CD4-positive, alpha-beta T cell (primary cell): Measurements from ENCODE around the gene GPRC5B. TPM values are rescaled to one million over a fixed set of nuclear protein-coding genes. Genes with fewer than 3 reads are reported as not detected.

Source experiments
- ATAC-seq: fragments of 200-7000 bp; cut with Tn5 transposase; one replicate; pipeline ENCODE4 v1.10.0; 2022; ENCODE audit warnings: mild to moderate bottlenecking; ENCODE audit not compliant: poor library complexity
- CTCF ChIA-PET: fragments of 350-600 bp; sonication (Branson Sonifier 250); formaldehyde crosslinking; loops from one replicate; lab custom pipeline; 2021; ENCODE audit warnings: antibody characterized with exemption, inconsistent platforms; lab: Charles Lee
- POLR2A ChIA-PET: fragments of 350-600 bp; sonication (Branson Sonifier 250); formaldehyde crosslinking; loops from one replicate; lab custom pipeline; 2021; ENCODE audit warnings: antibody characterized with exemption, inconsistent platforms; lab: Charles Lee
- DNase-seq, 14 experiments: peaks; one replicate each; pipeline ENCODE4 v3.0.0-alpha.2; 2013 to 2020; ENCODE audit warnings: mixed read lengths in 2 of 14
- H3K27ac ChIP-seq, 2 donors: one replicate each; pipeline versions ENCODE4 v1.5.1 to v1.7.0; 2013; ENCODE audit warnings: low read length in 2 of 2, low read depth in 1 of 2, mild to moderate bottlenecking in 1 of 2
- H3K27me3 ChIP-seq, 2 experiments: 1 replicate in 1 of 2; 2 replicates in 1 of 2; pipeline versions ENCODE4 v1.6.1 to v1.7.0; 2013; ENCODE audit warnings: low read length in 2 of 2, control low read depth in 1 of 2, mild to moderate bottlenecking in 1 of 2, moderate library complexity in 1 of 2; ENCODE audit not compliant: insufficient read depth in 2 of 2, control insufficient read depth in 1 of 2
- H3K36me3 ChIP-seq: one replicate; pipeline ENCODE4 v1.6.1; 2013; ENCODE audit warnings: low read length, control low read depth; ENCODE audit not compliant: insufficient read depth
- H3K4me1 ChIP-seq: one replicate; pipeline ENCODE4 v1.6.1; 2013; ENCODE audit warnings: low read length, control low read depth; ENCODE audit not compliant: insufficient read depth
- H3K4me3 ChIP-seq: one replicate; pipeline ENCODE4 v1.5.1; 2013; ENCODE audit warnings: mild to moderate bottlenecking, low read length, moderate library complexity
- H3K9me3 ChIP-seq, 2 experiments: 1 replicate in 1 of 2; 2 replicates in 1 of 2; pipeline versions ENCODE4 v1.6.1 to v1.7.0; 2013; ENCODE audit warnings: low read length in 2 of 2, mild to moderate bottlenecking in 2 of 2, control low read depth in 1 of 2, moderate library complexity in 1 of 2; ENCODE audit not compliant: control insufficient read depth in 1 of 2, insufficient read depth in 1 of 2
- H3K27ac Mint-ChIP-seq: one replicate; pipeline ENCODE4 v1.8.0; 2020; ENCODE audit warnings: mixed read lengths
- H3K27me3 Mint-ChIP-seq: one replicate; pipeline ENCODE4 v1.8.0; 2021; ENCODE audit warnings: mixed read lengths
- H3K36me3 Mint-ChIP-seq: one replicate; pipeline ENCODE4 v1.8.0; 2021; ENCODE audit warnings: low read depth, mixed read lengths
- H3K4me1 Mint-ChIP-seq: one replicate; pipeline ENCODE4 v1.8.0; 2021; ENCODE audit warnings: low read depth, mixed read lengths
- H3K4me3 Mint-ChIP-seq: one replicate; pipeline ENCODE4 v1.8.0; 2020; ENCODE audit warnings: mild to moderate bottlenecking, mixed read lengths
- H3K9me3 Mint-ChIP-seq: one replicate; pipeline ENCODE4 v1.8.0; 2020; ENCODE audit warnings: mixed read lengths
- CTCF ChIP-seq: fragments of 200-600 bp; IDR thresholded peaks from one replicate; pipeline ENCODE4 v1.8.0; 2022; ENCODE audit warnings: antibody characterized with exemption, mild to moderate bottlenecking
- intact Hi-C, 2 experiments: fragments of 100-400 bp; cut with DNase I in 1 of 2; cut with micrococcal nuclease in 1 of 2; formaldehyde crosslinking; loops; one replicate each; pipeline versions ENCODE4 v1.15.1 to v1.9.0; 2023 to 2025; cut with DNase I, micrococcal nuclease
- total RNA-seq, 174 experiments: library from RNA in 2 of 174; stranded (reverse) in 2 of 174; gene quantifications; one replicate each; pipeline ENCODE4 v1.2.3 and lab custom pipeline; 2021 to 2026

GPRC5B gene
- total RNA-seq, 2 experiments from 2014 or later: 0.47 to 0.75 TPM

DNA sequence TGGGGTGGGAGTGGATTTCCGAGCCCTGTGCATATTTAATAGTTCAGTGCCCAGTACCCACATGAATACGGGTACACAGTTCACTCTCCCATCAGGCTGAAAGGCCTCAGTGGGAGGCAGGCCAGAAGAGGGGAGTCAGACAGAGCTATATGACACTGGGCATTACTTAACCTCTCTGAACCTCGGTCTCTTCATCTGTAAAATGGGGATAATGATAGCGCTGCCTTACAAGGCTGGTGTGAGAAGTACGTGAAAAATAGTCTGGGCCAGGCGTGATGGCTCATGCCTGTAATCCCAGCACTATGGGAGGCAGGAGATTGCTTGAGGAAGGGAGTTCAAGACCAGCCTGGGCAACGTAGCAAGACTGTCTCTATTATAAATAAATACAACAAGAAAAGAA is 3.6 kb downstream of the GPRC5B start:
- no peak for DNase-seq
- no peak for TF ChIP-seq CTCF
- H3K9me3 Mint-ChIP-seq: no peaks in the 10 kb centered on the region
- no peak overlapping the region for H3K27ac ChIP-seq
- H3K9me3 ChIP-seq: peaks cover 0 to 9% of the 10 kb centered on the region in 2 experiments
- no peak for ATAC-seq
- CTCF ChIA-PET: interaction anchor here (0.6 to 1.2 kb wide), 2 partner anchors 10 to 26 kb away, joined by 3 read pairs; no protein-coding TSS in a partner anchor
- no peak overlapping the region for H3K27ac Mint-ChIP-seq
- H3K4me3 Mint-ChIP-seq: no peak overlapping the region
- H3K27me3 Mint-ChIP-seq: peaks cover 29% of the 10 kb centered on the region
- POLR2A ChIA-PET: no interaction called here
- H3K36me3 Mint-ChIP-seq: no peaks in the 10 kb centered on the region
- peaks cover 28% of the 10 kb centered on the region for H3K4me1 ChIP-seq
- H3K27me3 ChIP-seq: peaks cover 31 to 33% of the 10 kb centered on the region in 2 experiments
- H3K4me1 Mint-ChIP-seq: peaks cover 21% of the 10 kb centered on the region
- no peak overlapping the region for H3K4me3 ChIP-seq
- intact Hi-C loops: loop anchor here in 1 of 2 experiments (5.0 kb wide), 1 partner anchor 1089 kb away; the partner anchor contains the start of gene RPS15A
- no peaks in the 10 kb centered on the region for H3K36me3 ChIP-seq

GRCh38 chr16:19879241-19879792 is 5.3 kb downstream of the GPRC5B start:
- H3K27ac Mint-ChIP-seq: no peak overlapping the region
- H3K9me3 Mint-ChIP-seq: no peaks in the 10 kb centered on the region
- CTCF ChIA-PET: no interaction called here

DNA sequence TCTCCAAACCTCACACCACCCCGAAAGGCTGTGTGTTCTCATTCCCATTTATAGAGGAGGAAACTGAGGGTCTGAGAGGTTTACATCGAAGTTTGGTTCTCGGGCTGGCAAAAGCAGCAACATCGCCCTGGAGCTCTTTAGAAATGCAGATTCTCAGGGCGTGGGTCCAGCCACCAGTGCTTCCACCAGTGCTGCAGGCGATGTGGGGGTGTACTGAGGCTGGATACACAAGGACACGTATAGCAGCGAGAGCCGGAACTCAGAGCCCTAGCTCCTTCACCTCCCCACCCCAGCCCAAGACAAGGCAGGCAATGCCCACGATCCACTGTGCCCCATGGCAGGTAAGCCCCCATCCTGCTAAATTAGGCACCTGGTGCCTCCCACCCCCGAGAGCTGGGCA is 5.9 kb downstream of the GPRC5B start:
- intact Hi-C loops: no loop called here
- Mint-ChIP-seq H3K4me3 (no peak overlapping the region), H3K4me1 (peaks cover 8% of the 10 kb centered on the region), H3K36me3 (no peaks in the 10 kb centered on the region), H3K27me3 (peaks cover 17% of the 10 kb centered on the region), H3K27ac (no peak overlapping the region), H3K9me3 (no peaks in the 10 kb centered on the region)
- no peak overlapping the region for H3K27ac ChIP-seq
- no peak overlapping the region for H3K4me3 ChIP-seq
- no peaks in the 10 kb centered on the region for H3K9me3 ChIP-seq
- ATAC-seq: no peak
- POLR2A ChIA-PET: no interaction called here
- peaks cover 14 to 21% of the 10 kb centered on the region in 2 experiments for H3K27me3 ChIP-seq
- DNase-seq: no peak
- peaks cover 8% of the 10 kb centered on the region for H3K4me1 ChIP-seq
- CTCF ChIA-PET: no interaction called here
- no peak for TF ChIP-seq CTCF
- no peaks in the 10 kb centered on the region for H3K36me3 ChIP-seq

More at GRCh38 chr16:19879241-19879792, 5.3 kb downstream of the GPRC5B start:
- no peak for TF ChIP-seq CTCF
- H3K9me3 ChIP-seq: no peaks in the 10 kb centered on the region
- no peak overlapping the region for H3K27ac ChIP-seq
- POLR2A ChIA-PET: no interaction called here
- H3K4me3 Mint-ChIP-seq: no peak overlapping the region
- no peaks in the 10 kb centered on the region for H3K36me3 ChIP-seq
- peaks cover 14% of the 10 kb centered on the region for H3K4me1 ChIP-seq
- intact Hi-C loops: no loop called here
- ATAC-seq (no peak), DNase-seq (no peak)
- H3K36me3 Mint-ChIP-seq: no peaks in the 10 kb centered on the region
- H3K27me3 ChIP-seq: peaks cover 18 to 22% of the 10 kb centered on the region in 2 experiments
- H3K4me3 ChIP-seq: no peak overlapping the region
- peaks cover 8% of the 10 kb centered on the region for H3K4me1 Mint-ChIP-seq
- H3K27me3 Mint-ChIP-seq: peaks cover 17% of the 10 kb centered on the region
